T-helper 17 cell (primary cell): Measurements from ENCODE around the gene CAMK1D. TPM values are rescaled to one million over a fixed set of nuclear protein-coding genes. Genes with fewer than 3 reads are reported as not detected.

Experiments
- ATAC-seq: fragments of 150-1000 bp; cut with Tn5 transposase; 2 replicates; pipeline ENCODE4 v1.10.0; 2021; ENCODE audit warnings: mild to moderate bottlenecking, moderate library complexity
- DNase-seq, 3 donors: peaks; one replicate each; pipeline versions ENCODE4 v3.0.0 to v3.0.0-alpha.2; 2020 to 2021
- H3K9me3 ChIP-seq: one replicate; pipeline ENCODE4 v1.7.0; 2013; ENCODE audit warnings: low read length, mild to moderate bottlenecking; ENCODE audit not compliant: control insufficient read depth, poor library complexity, severe bottlenecking
- H3K27ac Mint-ChIP-seq: one replicate; pipeline ENCODE4 v1.8.0; 2022; ENCODE audit warnings: mild to moderate bottlenecking, moderate library complexity, mixed read lengths
- H3K27me3 Mint-ChIP-seq: one replicate; pipeline ENCODE4 v1.8.0; 2022; ENCODE audit warnings: mixed read lengths
- H3K36me3 Mint-ChIP-seq: one replicate; pipeline ENCODE4 v1.8.0; 2022; ENCODE audit warnings: low read depth, mixed read lengths
- H3K4me1 Mint-ChIP-seq: one replicate; pipeline ENCODE4 v1.8.0; 2022; ENCODE audit warnings: mild to moderate bottlenecking, mixed read lengths
- H3K4me3 Mint-ChIP-seq: one replicate; pipeline ENCODE4 v1.8.0; 2022; ENCODE audit warnings: mild to moderate bottlenecking, moderate library complexity, mixed read lengths
- total RNA-seq, 4 donors: library from RNA in 2 of 4; stranded (reverse) in 2 of 4; gene quantifications; one replicate each; pipeline ENCODE4 v1.2.3 and lab custom pipeline; 2022 to 2026

The CAMK1D gene
- total RNA-seq, 2 donors from 2014 or later, result 31.1 to 47.3 TPM

GRCh38 chr10:12771981-12772760, 422.8 kb downstream of the CAMK1D start:
- Mint-ChIP-seq H3K27ac (no peak overlapping the region), H3K4me3 (no peak overlapping the region), H3K27me3 (no peaks in the 10 kb centered on the region), H3K4me1 (peaks cover 15% of the 10 kb centered on the region), H3K36me3 (peaks cover 13% of the 10 kb centered on the region)
- H3K9me3 ChIP-seq, result no peaks in the 10 kb centered on the region
- DNase-seq, result no peak
- ATAC-seq, result no peak

- peaks cover 10% of the 10 kb centered on the region for H3K36me3 Mint-ChIP-seq
- DNase-seq (no peak), ATAC-seq (no peak)
- H3K27ac Mint-ChIP-seq, result peak overlapping the region; percentile 53
- H3K27me3 Mint-ChIP-seq, result no peaks in the 10 kb centered on the region
- H3K4me3 Mint-ChIP-seq, result no peak overlapping the region
- peaks cover 15% of the 10 kb centered on the region for H3K4me1 Mint-ChIP-seq
- H3K9me3 ChIP-seq, result no peaks in the 10 kb centered on the region
These were observed 423.6 kb downstream of the CAMK1D start for GRCh38 chr10:12772797-12773587.

GRCh38 chr10:12774204-12774894, 425.0 kb downstream of the CAMK1D start:
- no peak for ATAC-seq
- Mint-ChIP-seq H3K27me3 (no peaks in the 10 kb centered on the region), H3K4me1 (peaks cover 15% of the 10 kb centered on the region), H3K27ac (peak overlapping the region; percentile 32), H3K36me3 (peaks cover 10% of the 10 kb centered on the region), H3K4me3 (peak overlapping the region; percentile 32)
- H3K9me3 ChIP-seq, result no peaks in the 10 kb centered on the region
- DNase-seq, result no peak

DNA sequence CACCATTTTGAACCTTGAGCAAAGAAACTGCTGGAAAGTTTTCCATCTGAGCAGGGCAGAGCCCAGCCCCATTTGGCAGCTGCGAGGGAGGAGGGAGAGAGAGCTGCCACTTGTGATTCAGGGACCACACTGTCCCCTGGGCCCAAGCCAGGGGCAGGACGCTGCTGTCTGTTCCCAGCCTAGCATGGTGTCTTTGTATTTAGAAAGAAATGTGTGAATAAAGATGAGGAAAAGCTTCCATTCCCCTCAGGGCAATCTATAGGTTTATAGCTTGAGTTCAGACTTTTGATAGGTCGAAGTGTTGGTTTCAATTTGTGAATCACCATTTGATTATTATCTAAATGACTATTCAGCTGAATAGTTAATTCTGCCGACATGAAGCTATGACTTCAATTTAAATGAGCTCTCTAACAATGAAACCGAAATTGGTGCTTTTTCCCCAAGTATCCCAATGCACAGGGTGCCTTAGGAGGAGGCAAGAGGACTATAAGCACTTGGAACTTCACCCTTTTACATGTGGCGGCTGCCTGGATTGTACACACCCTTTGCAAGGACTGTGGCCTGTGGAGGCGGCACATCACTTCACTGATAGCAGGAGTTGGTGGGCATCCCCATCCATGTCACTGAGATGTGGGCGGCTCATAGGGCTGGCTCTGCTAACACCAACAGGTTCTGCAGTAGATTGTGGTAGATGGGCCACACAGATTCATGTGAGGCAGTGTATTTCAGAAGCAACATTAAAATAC, 428.7 kb downstream of the CAMK1D start:
- Mint-ChIP-seq H3K27me3 (no peaks in the 10 kb centered on the region), H3K36me3 (peaks cover 6% of the 10 kb centered on the region), H3K4me3 (no peak overlapping the region), H3K27ac (no peak overlapping the region), H3K4me1 (peaks cover 18% of the 10 kb centered on the region)
- no peak for DNase-seq
- H3K9me3 ChIP-seq, result no peaks in the 10 kb centered on the region
- ATAC-seq, result no peak

DNA sequence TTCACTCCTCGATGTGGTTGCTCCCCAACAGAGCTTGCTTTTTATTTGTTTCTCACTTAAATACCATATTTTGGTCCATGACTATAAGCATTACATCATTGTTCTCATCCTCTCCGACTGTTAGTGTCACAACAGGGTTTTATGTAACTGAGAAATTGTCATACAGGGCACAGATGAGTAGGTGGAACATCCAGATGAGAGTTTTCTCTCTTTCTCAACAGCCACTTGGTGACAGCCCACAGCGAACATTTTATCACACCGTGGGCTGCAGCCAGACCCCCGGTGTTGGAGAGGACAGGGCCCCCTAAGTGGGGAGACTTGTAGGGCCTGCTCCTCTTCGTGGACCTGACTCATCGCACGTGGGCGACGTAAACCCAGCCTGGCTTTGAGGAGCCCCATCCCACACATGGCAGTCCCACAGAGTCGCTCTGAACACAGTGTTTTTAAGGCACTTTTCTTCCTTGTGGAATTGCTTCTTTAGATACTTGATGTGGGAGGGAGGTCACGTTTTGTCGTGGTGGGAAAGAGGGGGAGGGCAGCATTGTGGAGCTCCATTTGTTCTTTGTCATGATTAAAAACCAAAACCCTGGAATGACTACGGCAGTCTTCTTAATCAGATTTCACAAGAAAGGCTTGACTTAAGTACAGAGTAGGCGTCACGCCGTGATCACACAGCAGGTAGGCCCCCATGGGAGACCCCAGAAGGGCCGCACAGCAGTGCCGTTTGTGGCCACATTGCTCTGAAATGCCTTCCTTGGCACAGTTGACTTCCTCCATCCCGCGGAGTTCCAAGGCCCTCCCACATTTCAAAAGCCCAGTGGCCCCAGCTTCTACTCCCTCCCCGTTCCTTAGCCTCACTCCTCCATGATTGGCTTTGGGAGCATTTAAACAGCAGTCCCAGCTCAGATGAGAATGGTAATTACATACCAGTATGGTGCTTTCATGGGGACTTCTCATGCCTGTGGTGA, 431.6 kb downstream of the CAMK1D start:
- Mint-ChIP-seq H3K4me3 (no peak overlapping the region), H3K27me3 (no peaks in the 10 kb centered on the region), H3K27ac (peak overlapping the region; percentile 11), H3K4me1 (peaks cover 10% of the 10 kb centered on the region), H3K36me3 (peaks cover 4% of the 10 kb centered on the region)
- DNase-seq (no peak), ATAC-seq (no peak)
- H3K9me3 ChIP-seq, result no peaks in the 10 kb centered on the region

GRCh38 chr10:12781976-12782375, 432.6 kb downstream of the CAMK1D start:
- ATAC-seq (no peak), DNase-seq (no peak)
- H3K4me1 Mint-ChIP-seq, result peaks cover 8% of the 10 kb centered on the region
- H3K27ac Mint-ChIP-seq, result no peak overlapping the region
- H3K4me3 Mint-ChIP-seq, result no peak overlapping the region
- H3K9me3 ChIP-seq, result no peaks in the 10 kb centered on the region
- H3K36me3 Mint-ChIP-seq, result peaks cover 3% of the 10 kb centered on the region
- no peaks in the 10 kb centered on the region for H3K27me3 Mint-ChIP-seq

DNA sequence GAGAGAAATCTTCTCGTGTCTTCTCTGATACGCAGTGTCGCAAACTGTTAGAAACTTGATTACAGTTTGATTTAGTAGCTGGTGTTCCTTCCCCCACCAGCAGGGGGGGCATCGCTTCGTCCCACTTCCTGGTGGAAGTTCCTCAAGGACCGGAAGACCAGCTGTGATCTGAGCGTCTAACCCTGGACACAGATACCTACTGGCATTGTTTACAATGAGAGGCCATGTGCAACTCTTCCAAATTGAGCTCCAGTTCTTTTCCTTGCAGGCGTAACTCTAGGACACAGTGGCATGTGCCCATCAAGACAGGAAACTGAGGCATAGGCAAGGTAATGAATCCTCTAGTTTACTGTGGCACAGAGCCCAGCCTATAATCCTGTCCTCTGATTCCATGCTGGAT, 433.2 kb downstream of the CAMK1D start:
- DNase-seq (no peak), ATAC-seq (no peak)
- peaks cover 8% of the 10 kb centered on the region for H3K4me1 Mint-ChIP-seq
- H3K27ac Mint-ChIP-seq, result peak overlapping the region; percentile 43
- no peaks in the 10 kb centered on the region for H3K9me3 ChIP-seq
- no peak overlapping the region for H3K4me3 Mint-ChIP-seq
- peaks cover 2% of the 10 kb centered on the region for H3K36me3 Mint-ChIP-seq
- no peaks in the 10 kb centered on the region for H3K27me3 Mint-ChIP-seq

DNA sequence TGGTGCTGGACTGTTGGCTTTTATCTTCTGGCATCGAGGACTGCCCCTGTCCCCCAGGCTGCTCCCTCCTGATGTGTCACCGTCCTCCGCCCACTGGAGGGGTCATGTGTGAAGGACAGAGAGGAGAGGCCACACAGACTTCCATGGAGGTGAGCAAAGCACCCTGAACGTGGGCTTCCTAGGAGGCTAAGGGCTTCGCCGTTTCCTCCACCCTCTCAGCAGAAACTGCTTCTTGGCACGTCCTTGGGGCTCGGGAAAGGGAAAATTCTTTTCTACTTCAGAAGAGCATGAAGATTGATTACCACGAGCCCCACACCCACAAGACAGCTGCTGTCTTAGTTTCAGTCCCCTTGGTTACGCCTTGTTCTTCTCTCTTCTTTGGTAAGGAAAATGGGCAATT, 433.9 kb downstream of the CAMK1D start:
- H3K27ac Mint-ChIP-seq, result no peak overlapping the region
- H3K4me1 Mint-ChIP-seq, result peaks cover 8% of the 10 kb centered on the region
- DNase-seq, result no peak
- ATAC-seq, result no peak
- H3K9me3 ChIP-seq, result no peaks in the 10 kb centered on the region
- H3K27me3 Mint-ChIP-seq, result no peaks in the 10 kb centered on the region
- peaks cover 2% of the 10 kb centered on the region for H3K36me3 Mint-ChIP-seq
- H3K4me3 Mint-ChIP-seq, result no peak overlapping the region

DNA sequence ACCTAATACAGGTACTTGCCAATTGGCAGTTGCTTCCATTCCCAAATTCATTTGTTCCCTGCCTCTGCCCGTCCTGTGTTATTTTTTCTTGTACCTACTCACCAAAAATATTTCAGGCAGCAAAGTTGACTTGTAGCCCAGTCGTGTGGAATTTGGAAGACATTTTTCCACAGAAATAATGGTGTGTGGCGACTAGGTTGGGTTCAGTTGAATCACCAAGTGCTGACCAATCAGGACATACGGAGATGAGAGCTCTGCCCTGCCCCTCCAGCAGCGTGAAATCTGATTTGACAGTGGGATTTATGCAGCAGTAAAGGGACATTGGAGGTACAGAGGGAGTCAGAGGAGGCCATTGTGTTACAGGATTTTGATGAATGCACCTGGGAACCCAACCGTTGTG, 435.3 kb downstream of the CAMK1D start:
- no peak overlapping the region for H3K27ac Mint-ChIP-seq
- no peak for ATAC-seq
- H3K4me3 Mint-ChIP-seq, result no peak overlapping the region
- no peaks in the 10 kb centered on the region for H3K9me3 ChIP-seq
- peaks cover 2% of the 10 kb centered on the region for H3K36me3 Mint-ChIP-seq
- DNase-seq, result no peak
- H3K4me1 Mint-ChIP-seq, result peaks cover 8% of the 10 kb centered on the region
- no peaks in the 10 kb centered on the region for H3K27me3 Mint-ChIP-seq

DNA sequence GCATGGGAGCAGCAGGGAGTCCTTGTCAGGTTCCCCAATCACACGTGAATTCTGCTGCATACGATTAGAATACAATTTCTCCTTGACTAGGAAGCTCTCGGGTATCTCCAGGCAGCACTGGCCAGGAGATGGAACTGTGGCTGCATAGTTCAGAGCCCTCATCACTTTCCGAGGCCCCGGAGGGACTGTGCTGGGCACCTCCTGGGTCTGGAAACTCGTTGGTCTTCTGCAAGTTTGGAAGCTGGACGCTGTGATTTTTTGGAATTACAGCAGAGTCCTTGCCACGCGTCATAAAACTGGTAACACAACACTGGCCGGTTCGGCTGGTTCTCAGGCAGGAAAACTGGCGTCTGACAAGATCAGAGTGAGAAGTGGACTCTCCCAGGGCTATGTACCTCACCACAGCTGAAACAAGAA, 436.1 kb downstream of the CAMK1D start:
- Mint-ChIP-seq H3K27me3 (no peaks in the 10 kb centered on the region), H3K4me1 (peaks cover 10% of the 10 kb centered on the region), H3K27ac (no peak overlapping the region), H3K36me3 (peaks cover 2% of the 10 kb centered on the region), H3K4me3 (no peak overlapping the region)
- H3K9me3 ChIP-seq, result no peaks in the 10 kb centered on the region
- ATAC-seq (no peak), DNase-seq (no peak)

DNA sequence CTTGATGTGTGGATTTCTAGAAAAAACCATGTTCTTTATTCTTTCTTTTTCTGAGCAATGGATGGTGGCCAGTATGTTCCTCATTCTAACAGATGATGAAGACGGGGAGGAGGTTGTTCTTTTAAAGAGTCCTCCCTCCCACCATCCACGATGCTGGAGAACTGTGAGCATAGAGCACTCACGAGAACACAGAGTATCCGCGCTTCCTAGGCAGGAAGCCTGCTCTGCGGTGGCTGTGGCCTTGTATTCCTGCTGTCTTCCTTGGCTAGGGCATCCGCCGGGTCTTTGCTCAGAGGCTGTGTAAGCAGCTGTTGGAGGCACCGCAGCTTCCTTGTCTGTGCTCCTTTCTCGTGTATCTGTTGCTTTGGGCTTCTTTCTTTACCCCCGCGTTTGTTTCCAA, 437.9 kb downstream of the CAMK1D start:
- Mint-ChIP-seq H3K27me3 (no peaks in the 10 kb centered on the region), H3K27ac (no peak overlapping the region), H3K4me3 (no peak overlapping the region), H3K4me1 (peaks cover 6% of the 10 kb centered on the region), H3K36me3 (peaks cover 3% of the 10 kb centered on the region)
- no peaks in the 10 kb centered on the region for H3K9me3 ChIP-seq
- no peak for ATAC-seq
- DNase-seq, result no peak

DNA sequence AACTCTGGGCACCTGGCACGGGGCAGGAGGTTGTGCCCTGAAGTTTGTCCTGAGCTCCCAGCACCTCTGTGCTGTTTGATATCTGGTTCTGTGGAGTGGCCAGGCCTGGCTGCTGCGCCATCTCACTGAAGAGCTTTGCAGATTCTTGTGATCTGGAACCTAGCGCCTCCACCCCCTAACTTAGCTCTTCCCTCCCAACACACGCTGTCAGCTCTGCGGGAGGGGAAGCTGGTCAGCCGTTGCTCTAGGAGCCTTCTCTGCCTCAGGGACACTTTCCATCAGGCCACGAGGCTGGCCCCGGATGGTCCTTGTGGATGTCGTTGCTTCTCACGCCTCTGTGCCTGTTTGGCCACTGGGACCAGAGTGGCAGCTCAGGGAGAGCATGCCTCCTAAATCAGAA, 438.9 kb downstream of the CAMK1D start:
- H3K27ac Mint-ChIP-seq, result no peak overlapping the region
- peaks cover 3% of the 10 kb centered on the region for H3K36me3 Mint-ChIP-seq
- ATAC-seq (no peak), DNase-seq (no peak)
- no peaks in the 10 kb centered on the region for H3K9me3 ChIP-seq
- no peak overlapping the region for H3K4me3 Mint-ChIP-seq
- no peaks in the 10 kb centered on the region for H3K27me3 Mint-ChIP-seq
- peaks cover 4% of the 10 kb centered on the region for H3K4me1 Mint-ChIP-seq
